Stimulated activated CD4-positive, alpha-beta T cell treated with anti-CD3 and anti-CD28 coated beads, Interleukin-1b, Interleukin-23, amount 100 ng/mL, for 1 hour (primary cell): ENCODE results near the gene TRAF2.
"Not testable (repeated sequence)": the region's sequence is repeated elsewhere in the genome, so short reads cannot be mapped to it uniquely, and the experiment has no call there.

Source experiments
- DNase-seq, 2 donors: peaks; one replicate each; pipeline ENCODE4 v3.0.0-alpha.2; 2020; ENCODE audit warnings: low read depth in 2 of 2

TRAF2 gene

DNA sequence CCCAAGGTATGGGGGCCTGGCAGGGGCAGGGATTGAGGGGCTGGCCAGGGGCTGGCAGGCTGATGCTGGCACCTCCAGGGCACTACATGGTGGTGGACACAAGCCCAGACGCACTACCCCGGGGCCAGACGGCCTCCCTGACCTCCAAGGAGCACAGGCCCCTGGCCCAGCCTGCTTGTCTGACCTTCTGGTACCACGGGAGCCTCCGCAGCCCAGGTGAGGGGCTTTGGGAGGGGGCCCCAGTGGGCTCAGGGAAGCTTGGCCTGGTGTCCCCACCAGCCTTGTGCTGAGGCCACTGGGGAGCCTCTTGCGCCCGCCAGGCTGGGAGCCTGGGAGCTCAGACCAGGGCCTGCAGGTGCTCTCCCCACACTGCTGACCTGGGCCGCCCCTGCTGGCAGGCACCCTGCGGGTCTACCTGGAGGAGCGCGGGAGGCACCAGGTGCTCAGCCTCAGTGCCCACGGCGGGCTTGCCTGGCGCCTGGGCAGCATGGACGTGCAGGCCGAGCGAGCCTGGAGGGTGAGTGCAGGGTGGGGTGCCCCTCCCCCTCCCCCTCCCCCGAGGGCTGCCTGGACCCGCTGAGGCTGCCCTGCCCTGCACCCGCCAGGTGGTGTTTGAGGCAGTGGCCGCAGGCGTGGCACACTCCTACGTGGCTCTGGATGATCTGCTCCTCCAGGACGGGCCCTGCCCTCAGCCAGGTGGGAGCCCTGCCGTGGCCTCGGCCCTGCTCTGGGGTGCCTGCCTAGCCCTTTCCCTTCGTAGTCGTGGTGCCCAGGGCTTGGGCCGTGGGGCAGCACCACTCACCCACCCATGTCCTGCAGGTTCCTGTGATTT, 28.5 kb upstream of the TRAF2 start:
- DNase-seq = no peak

DNA sequence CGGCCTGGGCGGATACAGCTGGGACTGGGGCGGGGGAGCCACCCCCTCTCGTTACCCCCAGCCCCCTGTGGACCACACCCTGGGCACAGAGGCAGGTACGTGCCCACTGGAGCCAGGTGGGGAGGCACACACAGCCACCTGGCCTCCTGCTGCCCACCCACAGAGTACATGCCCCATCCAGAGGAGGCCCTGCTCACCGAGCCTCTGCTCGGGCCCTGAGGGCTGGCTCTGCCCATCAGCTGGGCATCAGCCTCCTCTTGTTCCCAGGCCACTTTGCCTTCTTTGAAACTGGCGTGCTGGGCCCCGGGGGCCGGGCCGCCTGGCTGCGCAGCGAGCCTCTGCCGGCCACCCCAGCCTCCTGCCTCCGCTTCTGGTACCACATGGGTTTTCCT, 27.9 kb upstream of the TRAF2 start:
- no peak for DNase-seq

DNA sequence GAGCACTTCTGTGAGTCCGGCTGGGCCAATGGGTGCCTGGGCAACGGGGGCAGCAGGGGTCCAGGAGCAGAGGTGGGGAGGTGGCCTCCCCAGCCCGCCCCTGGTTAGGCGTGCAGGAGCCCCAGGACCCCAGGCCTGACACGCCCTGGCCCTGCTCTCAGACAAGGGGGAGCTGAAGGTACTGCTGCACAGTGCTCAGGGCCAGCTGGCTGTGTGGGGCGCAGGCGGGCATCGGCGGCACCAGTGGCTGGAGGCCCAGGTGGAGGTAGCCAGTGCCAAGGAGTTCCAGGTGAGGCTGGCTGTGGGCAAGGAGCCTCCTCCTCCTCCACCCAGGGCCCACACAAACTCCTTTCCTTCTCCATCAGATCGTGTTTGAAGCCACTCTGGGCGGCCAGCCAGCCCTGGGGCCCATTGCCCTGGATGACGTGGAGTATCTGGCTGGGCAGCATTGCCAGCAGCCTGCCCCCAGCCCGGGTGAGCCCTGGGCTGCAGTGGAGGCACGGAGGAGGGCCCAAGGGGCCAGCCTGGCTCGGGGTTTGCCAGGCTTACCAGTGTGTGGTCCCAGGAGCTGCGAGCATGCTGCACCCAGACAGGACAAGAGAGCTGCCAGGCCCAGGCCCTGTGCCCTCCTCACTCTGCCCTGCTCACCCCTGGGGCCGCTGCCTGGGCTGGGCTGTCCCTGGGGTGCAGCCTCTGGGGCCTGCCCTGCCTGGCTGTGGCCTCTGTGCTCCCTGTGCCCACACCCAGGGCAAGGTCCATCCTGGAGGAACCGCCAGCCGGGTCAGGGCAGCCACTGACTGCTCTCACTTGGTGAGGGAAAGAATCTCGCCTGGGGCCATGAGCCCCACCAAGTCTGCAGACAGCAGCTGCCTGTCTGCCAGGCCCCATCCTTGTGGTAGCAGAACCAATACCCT, 27.2 kb upstream of the TRAF2 start:
- DNase-seq = no peak

DNA sequence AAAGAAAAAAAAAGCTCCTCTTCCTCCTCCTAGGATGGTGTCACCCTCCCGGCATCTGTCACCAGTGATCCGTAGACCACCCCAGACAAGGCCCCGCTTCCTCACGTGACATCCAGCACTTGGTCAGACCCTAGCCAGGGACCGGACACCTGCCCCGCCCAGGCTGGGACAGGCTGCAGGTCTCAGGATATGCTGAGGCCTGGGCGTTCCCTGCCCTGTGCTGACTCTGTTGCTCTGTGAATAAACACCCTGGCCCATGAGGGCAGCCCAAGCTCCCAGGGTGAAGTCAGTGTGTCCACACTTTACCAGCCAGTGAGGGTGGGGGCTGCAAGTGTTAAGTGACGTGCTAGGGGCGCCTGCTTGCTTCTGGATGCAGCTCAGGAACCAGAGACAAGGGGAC, 25.8 kb upstream of the TRAF2 start:
- DNase-seq = no peak

DNA sequence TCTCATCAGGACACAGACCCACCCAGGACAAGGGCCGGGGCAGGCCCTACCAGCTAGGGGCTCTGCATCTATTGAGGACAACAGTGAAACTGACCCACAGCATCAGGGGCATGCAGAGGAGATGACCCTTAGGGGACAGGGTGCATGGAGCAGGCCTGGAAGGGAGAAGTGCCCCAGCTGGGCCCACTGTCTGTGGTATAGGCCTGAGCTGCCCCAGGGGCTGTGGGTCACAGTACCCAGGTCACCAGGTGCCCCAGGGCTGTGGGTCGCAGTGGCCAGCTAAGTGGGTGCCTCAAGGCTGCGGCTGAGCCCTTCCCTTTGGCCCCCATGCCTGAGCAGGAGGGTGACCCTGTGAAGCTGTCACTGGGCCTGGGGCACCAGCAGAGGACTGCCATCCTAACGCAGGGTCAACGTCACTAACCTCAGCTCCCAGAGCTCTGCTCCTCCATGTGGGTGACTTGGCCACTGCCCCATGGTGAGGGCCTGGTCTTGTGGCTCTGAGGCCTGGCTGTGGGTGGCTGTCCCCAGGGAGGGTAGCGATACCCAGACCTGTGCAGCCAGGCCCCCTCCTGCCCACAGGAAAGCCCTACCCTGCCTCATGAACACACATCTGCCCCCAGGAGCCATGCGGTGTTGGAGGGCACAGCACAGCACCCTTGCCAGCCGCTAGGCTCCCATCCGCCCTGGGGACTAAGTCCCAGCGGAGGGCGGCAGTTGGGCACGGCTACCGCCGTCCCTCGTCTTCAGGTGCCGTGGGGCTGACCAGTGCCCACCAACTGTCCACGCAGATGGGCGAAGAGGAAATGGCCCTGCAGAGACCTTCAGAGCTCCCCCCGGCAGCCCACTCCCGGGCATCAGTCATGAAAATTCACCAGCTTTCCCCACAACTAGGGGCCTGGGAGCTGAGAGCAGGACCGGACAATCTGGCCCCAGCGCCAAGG, 25.1 kb upstream of the TRAF2 start:
- no peak for DNase-seq

DNA sequence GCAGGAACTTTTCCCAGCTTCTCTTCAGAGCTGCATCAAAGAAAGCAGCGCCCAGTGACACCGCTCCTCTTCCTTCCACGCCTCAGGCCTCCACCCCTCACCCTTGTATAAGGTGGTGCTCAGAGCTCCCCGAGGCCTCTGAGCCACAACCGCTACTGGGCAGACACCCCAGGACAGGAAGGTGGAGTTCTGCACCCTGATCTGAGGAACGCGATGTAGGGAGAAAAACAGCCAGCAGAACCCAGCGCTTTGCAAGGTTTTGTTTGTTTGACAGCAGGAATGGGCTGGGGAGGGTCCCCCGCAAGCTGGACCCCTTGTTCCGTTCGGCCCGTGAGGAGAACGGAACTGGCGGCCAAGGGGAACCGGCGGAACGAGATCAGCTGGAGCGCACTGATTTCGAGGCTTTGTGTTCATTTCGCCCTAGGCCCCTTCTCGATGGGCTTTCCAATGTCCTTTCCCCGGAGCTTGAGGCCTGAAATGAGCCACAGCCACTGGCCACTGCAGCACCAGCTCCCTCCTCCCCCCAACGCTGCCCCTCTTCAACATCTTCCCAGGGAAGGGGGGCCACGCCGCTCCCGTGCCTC, 24.4 kb upstream of the TRAF2 start:
- DNase-seq = no peak

DNA sequence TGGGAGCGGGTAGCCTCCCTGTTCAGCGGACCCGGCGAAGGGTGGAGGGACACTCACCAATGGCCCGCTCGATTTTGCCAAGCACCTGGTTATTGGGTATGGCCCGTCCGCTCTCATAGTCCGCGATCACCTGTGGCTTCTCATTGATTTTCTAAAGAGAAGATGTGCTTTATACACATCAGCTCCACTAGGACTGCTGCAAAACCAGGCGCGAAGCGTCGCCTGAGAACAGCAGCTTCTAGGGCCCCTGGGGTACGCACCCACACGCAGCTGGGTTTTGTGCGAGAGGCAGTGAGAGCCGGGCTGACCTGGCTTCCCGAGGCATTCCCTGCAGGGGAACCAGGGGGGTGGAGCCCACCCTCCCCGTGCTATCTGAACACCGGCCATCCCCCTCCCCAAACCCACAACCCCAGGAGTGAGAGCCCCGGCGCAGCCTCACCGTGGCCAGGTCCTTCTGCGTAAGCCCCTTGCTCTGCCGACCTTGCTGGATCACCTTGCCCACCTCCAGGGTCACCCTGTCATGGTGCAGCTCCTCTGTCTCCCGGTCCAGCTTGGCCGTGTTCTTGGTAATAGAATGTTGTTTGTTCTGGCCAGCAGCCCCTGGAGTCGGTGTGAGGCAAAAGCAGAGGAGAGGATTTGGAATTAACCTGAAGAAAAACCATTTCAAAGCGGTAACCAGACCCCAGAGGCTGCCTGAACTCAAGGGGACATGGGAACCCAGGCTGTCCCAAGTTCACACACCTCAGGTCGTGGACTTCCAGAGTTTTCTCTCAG, 23.3 kb upstream of the TRAF2 start:
- DNase-seq = no peak

DNA sequence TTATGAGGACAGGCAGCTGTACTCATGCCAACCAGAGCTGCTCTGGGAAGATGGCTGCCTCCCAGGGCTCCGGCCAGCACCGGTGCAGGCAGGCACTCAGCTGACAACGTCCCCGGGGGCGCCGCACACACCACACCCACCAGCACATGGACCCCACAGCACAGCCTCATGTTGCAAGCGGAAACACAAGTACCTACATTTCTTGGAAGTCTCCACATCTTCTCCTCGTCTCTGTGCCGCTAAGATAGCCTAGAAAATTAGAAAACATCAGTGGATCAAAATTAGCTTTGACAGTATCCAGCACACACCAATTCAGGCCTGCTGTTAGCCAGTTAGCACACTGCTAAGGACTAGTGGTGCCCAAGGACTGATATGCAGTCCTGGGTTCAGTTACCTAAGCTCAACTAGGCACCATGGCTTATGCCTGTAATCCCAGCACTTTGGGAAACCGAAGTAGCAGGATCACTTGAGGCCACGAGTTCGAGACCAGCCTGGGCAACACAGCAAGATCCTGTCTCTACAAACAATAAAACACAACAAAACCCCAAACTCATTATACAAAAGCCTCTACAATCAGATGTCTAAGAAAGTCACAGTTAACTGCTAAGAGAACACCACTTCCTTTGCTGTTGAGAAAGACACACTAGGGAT, 22.6 kb upstream of the TRAF2 start:
- DNase-seq = no peak

DNA sequence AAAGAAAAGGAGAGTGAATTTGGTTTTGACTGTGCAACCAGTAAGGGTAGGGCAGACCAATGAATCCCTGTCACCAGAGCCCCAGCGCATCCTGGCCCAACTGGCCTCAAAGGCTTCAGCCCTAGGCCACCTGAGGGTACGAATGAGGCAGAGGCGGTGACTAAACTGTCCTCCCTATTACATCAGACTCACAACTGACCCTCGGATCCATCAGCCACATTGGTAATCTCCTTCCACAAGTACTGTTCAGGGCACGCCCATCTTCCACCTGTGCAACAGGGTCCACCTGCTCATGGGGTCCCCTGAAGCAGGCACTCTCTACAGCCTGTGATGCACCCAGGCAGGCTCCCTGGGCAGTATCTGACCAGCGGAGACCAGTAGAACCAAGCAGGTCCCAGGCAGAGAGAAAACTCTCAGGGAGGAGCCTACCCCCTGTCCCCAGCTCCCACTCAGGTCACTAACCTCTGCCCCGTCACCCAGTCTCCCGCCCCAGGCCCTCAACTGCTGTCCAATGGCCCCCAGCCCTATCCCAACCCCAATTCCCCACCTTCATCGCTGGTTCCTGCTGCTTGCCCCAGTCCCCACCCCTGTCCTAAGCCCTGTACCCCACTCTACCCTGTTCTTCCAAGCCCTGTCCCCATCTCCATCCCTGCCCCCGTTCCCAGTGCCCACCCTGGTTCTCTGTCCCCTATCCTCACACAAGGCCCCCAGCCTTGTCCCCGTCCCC, 21.1 kb upstream of the TRAF2 start:
- no peak for DNase-seq

DNA sequence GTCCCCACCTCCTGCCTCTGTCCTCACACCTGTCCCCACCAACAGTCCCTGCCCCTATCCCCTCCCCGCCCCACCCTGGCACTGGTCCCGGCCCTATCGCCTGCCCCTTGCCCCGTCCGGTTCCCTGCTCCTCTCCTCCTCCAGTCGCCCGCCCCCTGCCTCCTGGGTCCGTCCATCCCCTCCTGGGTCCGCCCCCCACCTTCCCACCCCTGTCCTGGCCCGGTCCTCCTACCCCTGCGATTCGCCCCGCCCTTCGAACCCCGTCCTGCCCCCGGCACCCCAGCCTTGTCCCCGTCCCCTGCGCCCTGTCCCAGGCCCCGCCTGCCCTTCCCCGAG, 20.6 kb upstream of the TRAF2 start:
- DNase-seq = no peak

DNA sequence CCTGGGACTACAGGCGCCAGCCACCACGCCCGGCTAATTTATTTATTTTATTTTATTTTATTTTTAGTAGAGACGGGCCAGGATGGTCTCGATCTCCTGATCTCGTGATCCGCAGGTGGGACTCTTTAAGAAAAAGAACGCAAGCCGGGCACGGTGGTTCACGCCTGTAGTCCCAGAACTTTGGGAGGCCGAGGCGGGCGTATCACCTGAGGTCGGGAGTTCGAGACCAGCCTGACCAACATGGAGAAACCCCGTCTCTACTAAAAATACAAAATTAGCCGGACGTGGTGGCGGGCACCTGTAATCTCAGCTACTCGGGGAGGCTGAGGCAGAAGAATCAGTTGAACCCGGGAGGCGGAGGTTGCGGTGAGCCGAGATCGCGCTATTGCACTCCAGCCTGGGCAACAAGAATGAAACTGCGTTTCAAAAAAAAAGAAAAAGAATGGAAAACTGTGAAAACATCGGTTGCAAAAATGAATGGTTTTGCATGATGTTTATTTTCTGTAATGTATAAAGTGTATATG, 19.4 kb upstream of the TRAF2 start:
- DNase-seq = not testable (repeated sequence)

DNA sequence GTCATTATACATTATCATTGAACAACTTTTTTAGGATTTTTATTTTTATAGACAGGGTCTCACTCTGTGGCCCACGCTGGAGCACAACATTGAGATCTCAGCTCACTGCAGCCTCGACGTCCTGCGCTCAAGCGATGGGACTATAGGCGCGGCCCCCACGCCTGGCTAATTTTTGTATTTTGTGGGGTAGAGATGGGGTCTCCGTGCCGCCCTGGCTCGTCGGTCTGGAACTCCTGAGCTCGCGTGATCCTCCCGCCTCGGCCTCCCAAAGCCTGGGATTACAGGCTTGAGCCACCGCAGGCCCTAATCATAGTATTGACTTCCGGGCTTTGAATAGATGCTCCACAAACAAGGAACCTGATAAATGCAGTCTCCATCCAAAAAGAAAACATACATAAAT, 18.8 kb upstream of the TRAF2 start:
- DNase-seq = no peak

DNA sequence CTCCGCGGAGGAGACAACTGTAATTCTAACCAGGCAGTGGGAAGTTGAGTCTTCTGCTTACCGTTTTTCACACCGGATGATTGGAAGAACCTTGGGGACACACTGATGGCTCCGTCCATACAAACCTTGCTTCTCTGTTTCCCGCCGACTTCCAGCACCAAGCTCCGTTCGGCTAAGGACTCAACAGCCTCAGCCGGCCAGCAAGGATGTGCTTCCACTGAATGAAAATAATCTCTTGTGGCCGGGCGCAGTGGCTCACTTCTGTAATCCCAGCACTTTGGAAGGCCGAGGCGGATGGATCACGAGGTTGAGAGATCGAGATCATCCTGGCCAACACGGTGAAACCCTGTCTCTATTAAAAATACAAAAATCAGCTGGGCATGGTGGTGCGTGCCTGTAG, 18.4 kb upstream of the TRAF2 start:
- DNase-seq = no peak

DNA sequence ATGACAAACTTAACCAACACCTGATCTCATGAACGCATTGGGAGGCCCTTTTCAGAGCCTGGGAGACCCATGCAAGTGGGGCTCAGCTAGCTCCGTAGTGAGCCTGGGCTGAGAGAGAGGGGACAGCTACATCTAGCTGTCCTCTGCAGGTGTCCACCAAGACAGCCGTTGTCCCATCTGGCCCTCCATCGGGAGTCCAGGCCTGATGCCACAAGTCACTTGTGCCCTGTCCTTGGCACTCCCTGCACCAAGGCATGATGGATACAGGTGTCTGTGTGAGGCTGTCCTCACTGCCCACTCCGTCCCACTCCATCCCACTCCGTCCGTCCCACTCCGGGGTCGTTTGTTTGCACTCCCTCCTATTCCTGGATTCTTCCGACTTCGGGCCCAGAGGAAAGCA, 17.7 kb upstream of the TRAF2 start:
- no peak for DNase-seq

DNA sequence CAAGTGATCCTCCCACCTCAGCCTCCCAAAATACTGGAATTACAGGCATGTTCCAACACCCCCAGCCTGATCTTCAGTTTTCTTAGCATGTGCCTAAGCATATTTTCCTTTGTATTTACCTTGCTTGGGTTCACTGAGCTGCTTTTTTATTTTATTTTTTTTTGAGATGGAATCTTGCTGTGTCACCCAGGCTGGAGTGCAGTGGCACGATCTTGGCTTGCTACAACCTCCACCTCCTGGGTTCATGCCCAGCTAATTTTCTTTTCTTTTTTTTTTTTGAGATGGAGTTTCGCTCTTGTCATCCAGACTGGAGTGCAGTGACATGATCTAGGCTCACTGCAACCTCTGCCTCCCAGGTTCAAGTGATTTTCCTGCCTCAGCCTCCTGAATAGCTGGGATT, 16.7 kb upstream of the TRAF2 start:
- not testable (repeated sequence) for DNase-seq

DNA sequence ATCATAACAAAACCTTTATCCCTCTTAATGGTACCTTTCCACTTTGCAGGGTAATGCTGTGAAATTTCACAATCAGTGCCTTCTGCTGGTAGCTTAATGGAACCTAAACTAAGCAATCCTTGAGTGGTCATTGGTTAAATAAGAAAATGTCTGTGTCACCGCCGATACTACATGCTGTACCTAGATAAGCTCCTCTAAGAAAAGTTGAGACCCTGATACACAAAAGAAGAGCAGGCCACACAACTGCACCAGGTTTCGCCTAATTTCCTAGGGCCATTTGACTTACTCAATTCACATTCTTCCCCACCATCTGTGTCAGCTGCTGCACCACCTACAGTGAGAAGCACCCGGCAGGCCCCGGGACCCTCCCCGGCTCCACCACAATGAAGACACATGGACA, 11.2 kb upstream of the TRAF2 start:
- DNase-seq = no peak

DNA sequence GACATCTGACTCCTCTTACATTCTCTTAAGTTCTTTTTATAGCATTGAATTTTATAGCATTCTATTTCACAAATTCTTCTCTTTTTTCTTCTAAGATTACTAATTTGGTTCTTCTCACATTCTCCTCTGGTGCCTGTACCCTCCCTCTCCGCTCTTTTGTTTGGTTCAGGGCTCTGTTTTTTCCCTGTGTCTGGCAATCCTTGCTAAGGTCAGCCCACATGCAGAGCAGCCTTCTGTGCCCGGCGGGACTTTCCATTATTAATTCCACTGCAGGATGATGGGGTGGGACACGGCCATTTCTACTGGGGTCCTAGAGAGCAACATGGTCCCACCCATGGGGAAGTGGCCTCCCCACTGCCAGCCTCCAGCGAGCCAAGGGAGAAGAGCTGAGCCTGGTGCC, 9.8 kb upstream of the TRAF2 start:
- DNase-seq = no peak

DNA sequence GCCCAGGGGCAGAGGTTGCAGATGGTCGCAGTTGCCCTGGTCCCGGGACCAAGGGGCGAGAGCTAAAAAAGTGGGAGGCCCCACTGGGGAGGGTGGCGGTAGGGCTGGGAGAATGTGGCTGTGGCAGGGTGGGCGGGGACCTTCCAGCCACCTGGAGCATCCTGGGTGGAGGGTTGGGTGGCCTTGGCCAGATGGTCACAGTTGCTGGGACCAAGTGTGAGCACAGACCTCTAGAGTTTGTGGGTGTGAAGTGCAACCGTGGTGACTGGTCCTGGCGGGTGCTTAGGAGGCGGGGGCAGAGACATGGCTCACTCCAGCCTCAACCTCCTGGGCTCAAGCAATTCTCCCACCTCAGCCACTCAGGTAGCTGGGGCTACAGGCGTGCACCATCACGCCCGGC, 5.7 kb upstream of the TRAF2 start:
- no peak for DNase-seq

DNA sequence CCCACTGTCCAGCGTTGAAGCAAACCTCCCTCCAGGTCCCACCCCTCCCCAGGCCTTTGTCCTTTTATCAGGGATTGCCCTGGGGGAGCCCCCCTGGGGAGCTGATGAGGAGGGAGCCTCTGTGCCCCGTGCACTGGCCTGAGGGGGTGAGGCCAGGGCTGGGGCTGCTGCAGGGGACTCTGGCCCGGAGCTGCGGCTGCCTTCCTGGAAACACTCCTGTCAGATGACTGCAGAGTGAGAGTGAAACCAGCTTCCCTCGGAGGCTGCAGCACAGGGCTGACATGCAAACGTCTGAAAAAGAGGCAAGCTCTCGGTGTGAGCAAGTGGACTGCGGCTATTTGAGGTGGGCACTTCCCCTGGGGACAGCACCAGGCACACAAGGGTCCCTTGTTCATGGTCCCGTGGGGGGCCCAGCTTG, 4.6 kb upstream of the TRAF2 start:
- no peak for DNase-seq
